ENCODE results near the gene DAB2.

DNA sequence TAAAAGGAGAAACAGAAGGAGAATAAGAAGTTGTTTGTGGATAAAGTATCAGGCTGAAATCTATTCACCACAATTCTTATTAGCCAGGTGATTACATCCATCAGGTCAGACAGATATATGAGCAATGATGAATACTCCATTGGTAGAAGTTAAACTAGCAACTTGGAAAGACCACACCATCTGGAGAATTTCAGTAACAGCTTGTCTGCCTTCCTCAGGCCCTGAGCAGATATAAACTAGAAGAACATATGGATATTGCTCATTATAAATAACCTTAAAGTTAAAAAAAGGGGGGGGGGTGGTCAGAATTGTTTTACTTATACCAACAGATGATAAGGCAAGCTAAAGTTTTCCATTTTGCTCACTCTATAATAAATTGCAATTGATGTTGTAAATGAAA, 10.4 kb downstream of the DAB2 start:
- TF ChIP-seq, protein P1, sequence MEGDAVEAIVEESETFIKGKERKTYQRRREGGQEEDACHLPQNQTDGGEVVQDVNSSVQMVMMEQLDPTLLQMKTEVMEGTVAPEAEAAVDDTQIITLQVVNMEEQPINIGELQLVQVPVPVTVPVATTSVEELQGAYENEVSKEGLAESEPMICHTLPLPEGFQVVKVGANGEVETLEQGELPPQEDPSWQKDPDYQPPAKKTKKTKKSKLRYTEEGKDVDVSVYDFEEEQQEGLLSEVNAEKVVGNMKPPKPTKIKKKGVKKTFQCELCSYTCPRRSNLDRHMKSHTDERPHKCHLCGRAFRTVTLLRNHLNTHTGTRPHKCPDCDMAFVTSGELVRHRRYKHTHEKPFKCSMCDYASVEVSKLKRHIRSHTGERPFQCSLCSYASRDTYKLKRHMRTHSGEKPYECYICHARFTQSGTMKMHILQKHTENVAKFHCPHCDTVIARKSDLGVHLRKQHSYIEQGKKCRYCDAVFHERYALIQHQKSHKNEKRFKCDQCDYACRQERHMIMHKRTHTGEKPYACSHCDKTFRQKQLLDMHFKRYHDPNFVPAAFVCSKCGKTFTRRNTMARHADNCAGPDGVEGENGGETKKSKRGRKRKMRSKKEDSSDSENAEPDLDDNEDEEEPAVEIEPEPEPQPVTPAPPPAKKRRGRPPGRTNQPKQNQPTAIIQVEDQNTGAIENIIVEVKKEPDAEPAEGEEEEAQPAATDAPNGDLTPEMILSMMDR (IDR thresholded peaks at IDR 0.05): no peak
- no peak for TF ChIP-seq POLR2A (IDR thresholded peaks at IDR 0.05)
- no peak for TF ChIP-seq EP300 (IDR thresholded peaks at IDR 0.05)
